K562 (cell line): ENCODE results near the gene GARIN5B. TPM values are rescaled to one million over a fixed set of nuclear protein-coding genes. Genes with fewer than 3 reads are reported as not detected.

ENCODE experiments used
- CREBBP ChIP-seq: IDR thresholded peaks from one replicate; pipeline ENCODE4 v1.6.1; 2012; ENCODE audit warnings: low read depth, mild to moderate bottlenecking, control low read depth, inconsistent platforms, low read length
- ELF2 ChIP-seq: fragments of 250-450 bp; sonication (Bioruptor Pico); IDR thresholded peaks from 2 replicates; pipeline ENCODE4 v1.5.0; 2021; ENCODE audit warnings: mild to moderate bottlenecking
- FOXK1 ChIP-seq: sonication (generic); formaldehyde crosslinking; IDR thresholded peaks from 2 replicates; pipeline ENCODE4 v1.8.0; 2022; ENCODE audit warnings: missing genetic modification reagents, mild to moderate bottlenecking, borderline replicate concordance
- PRMT5 ChIP-seq: sonication (generic); formaldehyde crosslinking; IDR thresholded peaks from 2 replicates; pipeline ENCODE4 v1.5.0; 2020; ENCODE audit warnings: missing genetic modification reagents
- TSC22D4 ChIP-seq: fragments of 450-650 bp; IDR thresholded peaks from 2 replicates; pipeline ENCODE4 v1.6.1; 2016; ENCODE audit warnings: missing genetic modification characterization, missing biosample characterization, control low read depth
- polyA plus RNA-seq, 8 experiments: library from polyadenylated mRNA; depleted of rRNA in 4 of 8; stranded (reverse) in 5 of 8; unstranded in 3 of 8; fragments of >200 nt; fragmentation: Nextera tagmentation in 2 of 8; fragmentation: Illumina TruSeq in 1 of 8; extraction: Ambion mirVana in 2 of 8; extraction: Trizol in 1 of 8; gene quantifications; 2 replicates each; pipeline versions ENCODE4 v1.2.1 to v1.2.3, GENCODE V29; 2011 to 2014; ENCODE audit warnings: inconsistent platforms in 1 of 8, missing spikeins in 1 of 8
- total RNA-seq, 7 experiments: library from RNA; depleted of rRNA in 6 of 7; stranded (reverse); fragments of >200 nt in 6 of 7; fragmentation: Illumina TruSeq in 2 of 7; extraction: Trizol in 2 of 7; gene quantifications; 2 replicates each; pipeline versions ENCODE4 v1.2.1 to v1.2.3, GENCODE V29; 2011 to 2021; ENCODE audit warnings: low replicate concordance in 1 of 7
- TF ChIP-seq, protein P1 (sequence below): IDR thresholded peaks from 2 replicates; pipeline ENCODE4 v1.6.1; 2011; ENCODE audit warnings: borderline replicate concordance, low read depth, mild to moderate bottlenecking, moderate library complexity, low read length; ENCODE audit not compliant: insufficient read depth, poor library complexity, severe bottlenecking
- TF ChIP-seq, protein P2 (sequence below): sonication (generic); formaldehyde crosslinking; IDR thresholded peaks from 2 replicates; pipeline ENCODE4 v1.8.0; 2022; ENCODE audit warnings: mild to moderate bottlenecking, low read depth, missing genetic modification reagents
- TF ChIP-seq, protein P3 (sequence below): sonication (generic); formaldehyde crosslinking; IDR thresholded peaks from 2 replicates; pipeline ENCODE4 v1.8.0; 2022; ENCODE audit warnings: missing genetic modification reagents, mild to moderate bottlenecking, moderate library complexity, borderline replicate concordance
- TF ChIP-seq, protein P4 (sequence below): fragments of 450-650 bp; conservative IDR thresholded peaks from 2 replicates; pipeline ENCODE4 v1.6.1; 2016; ENCODE audit warnings: missing genetic modification characterization, low read depth, mild to moderate bottlenecking, missing compliant biosample characterization, moderate library complexity
- TF ChIP-seq, protein P5 (sequence below): fragments of 450-650 bp; IDR thresholded peaks from 2 replicates; pipeline ENCODE4 v1.6.1; 2016; ENCODE audit warnings: low read depth

GARIN5B gene
- total and polyA plus RNA-seq, 9 of the 15 experiments (the other 6 are each of a cell fraction or from before 2014, with no cell fraction given) = not detected

DNA sequence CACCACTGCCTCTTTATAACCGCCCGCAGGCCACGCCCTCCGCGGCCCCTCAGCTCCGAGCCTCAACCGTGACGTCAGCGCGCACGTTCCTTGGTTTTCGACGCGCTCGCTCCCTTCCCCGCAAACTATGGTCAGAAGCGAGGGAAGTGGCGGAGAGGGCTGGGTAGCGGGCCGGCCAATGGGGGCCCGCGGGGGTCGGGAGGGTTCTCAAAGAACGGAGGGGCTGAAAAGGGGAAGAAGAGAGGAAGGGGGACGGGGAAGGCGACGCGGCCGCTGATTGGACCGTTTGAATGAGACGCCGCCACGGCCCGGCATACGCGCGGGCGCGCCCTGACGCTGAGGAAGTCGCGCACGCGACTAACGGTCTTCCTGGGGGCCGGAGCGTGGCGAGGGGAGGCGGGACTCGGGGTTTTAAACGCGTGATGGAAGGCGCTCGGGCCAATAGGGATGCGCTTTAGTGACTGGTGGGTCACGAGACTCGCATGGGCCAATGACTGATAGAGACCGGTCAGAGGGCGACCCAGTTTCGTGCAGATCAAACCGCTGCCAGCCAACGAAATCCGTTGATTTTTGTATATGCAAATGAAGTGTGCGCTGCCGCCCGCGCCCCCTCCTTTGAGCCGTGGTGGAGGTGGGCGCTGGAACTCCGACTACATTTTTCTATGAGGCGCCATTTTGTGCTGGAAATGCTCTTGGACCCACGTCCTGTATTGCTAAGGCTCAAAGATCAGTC is 44.9 kb upstream of the GARIN5B start (continued):
- TF ChIP-seq, protein P1, sequence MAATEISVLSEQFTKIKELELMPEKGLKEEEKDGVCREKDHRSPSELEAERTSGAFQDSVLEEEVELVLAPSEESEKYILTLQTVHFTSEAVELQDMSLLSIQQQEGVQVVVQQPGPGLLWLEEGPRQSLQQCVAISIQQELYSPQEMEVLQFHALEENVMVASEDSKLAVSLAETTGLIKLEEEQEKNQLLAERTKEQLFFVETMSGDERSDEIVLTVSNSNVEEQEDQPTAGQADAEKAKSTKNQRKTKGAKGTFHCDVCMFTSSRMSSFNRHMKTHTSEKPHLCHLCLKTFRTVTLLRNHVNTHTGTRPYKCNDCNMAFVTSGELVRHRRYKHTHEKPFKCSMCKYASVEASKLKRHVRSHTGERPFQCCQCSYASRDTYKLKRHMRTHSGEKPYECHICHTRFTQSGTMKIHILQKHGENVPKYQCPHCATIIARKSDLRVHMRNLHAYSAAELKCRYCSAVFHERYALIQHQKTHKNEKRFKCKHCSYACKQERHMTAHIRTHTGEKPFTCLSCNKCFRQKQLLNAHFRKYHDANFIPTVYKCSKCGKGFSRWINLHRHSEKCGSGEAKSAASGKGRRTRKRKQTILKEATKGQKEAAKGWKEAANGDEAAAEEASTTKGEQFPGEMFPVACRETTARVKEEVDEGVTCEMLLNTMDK = no peak
- TF ChIP-seq, protein P2, sequence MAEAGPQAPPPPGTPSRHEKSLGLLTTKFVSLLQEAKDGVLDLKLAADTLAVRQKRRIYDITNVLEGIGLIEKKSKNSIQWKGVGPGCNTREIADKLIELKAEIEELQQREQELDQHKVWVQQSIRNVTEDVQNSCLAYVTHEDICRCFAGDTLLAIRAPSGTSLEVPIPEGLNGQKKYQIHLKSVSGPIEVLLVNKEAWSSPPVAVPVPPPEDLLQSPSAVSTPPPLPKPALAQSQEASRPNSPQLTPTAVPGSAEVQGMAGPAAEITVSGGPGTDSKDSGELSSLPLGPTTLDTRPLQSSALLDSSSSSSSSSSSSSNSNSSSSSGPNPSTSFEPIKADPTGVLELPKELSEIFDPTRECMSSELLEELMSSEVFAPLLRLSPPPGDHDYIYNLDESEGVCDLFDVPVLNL (CRISPR knock-in tag) = peak; percentile 96
- TF ChIP-seq, protein P3, sequence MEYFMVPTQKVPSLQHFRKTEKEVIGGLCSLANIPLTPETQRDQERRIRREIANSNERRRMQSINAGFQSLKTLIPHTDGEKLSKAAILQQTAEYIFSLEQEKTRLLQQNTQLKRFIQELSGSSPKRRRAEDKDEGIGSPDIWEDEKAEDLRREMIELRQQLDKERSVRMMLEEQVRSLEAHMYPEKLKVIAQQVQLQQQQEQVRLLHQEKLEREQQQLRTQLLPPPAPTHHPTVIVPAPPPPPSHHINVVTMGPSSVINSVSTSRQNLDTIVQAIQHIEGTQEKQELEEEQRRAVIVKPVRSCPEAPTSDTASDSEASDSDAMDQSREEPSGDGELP (CRISPR knock-in tag) = peak; percentile 91
- TF ChIP-seq ELF2 (CRISPR knock-in tag) (no peak), CREBBP (no peak), FOXK1 (no peak), PRMT5 (CRISPR knock-in tag) (no peak), TSC22D4 (tag) (no peak)
- TF ChIP-seq, protein P4, sequence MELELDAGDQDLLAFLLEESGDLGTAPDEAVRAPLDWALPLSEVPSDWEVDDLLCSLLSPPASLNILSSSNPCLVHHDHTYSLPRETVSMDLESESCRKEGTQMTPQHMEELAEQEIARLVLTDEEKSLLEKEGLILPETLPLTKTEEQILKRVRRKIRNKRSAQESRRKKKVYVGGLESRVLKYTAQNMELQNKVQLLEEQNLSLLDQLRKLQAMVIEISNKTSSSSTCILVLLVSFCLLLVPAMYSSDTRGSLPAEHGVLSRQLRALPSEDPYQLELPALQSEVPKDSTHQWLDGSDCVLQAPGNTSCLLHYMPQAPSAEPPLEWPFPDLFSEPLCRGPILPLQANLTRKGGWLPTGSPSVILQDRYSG (tag) = 0 out of 2 replicates have a peak, but pooled peaks have one; percentile 29
- TF ChIP-seq, protein P5, sequence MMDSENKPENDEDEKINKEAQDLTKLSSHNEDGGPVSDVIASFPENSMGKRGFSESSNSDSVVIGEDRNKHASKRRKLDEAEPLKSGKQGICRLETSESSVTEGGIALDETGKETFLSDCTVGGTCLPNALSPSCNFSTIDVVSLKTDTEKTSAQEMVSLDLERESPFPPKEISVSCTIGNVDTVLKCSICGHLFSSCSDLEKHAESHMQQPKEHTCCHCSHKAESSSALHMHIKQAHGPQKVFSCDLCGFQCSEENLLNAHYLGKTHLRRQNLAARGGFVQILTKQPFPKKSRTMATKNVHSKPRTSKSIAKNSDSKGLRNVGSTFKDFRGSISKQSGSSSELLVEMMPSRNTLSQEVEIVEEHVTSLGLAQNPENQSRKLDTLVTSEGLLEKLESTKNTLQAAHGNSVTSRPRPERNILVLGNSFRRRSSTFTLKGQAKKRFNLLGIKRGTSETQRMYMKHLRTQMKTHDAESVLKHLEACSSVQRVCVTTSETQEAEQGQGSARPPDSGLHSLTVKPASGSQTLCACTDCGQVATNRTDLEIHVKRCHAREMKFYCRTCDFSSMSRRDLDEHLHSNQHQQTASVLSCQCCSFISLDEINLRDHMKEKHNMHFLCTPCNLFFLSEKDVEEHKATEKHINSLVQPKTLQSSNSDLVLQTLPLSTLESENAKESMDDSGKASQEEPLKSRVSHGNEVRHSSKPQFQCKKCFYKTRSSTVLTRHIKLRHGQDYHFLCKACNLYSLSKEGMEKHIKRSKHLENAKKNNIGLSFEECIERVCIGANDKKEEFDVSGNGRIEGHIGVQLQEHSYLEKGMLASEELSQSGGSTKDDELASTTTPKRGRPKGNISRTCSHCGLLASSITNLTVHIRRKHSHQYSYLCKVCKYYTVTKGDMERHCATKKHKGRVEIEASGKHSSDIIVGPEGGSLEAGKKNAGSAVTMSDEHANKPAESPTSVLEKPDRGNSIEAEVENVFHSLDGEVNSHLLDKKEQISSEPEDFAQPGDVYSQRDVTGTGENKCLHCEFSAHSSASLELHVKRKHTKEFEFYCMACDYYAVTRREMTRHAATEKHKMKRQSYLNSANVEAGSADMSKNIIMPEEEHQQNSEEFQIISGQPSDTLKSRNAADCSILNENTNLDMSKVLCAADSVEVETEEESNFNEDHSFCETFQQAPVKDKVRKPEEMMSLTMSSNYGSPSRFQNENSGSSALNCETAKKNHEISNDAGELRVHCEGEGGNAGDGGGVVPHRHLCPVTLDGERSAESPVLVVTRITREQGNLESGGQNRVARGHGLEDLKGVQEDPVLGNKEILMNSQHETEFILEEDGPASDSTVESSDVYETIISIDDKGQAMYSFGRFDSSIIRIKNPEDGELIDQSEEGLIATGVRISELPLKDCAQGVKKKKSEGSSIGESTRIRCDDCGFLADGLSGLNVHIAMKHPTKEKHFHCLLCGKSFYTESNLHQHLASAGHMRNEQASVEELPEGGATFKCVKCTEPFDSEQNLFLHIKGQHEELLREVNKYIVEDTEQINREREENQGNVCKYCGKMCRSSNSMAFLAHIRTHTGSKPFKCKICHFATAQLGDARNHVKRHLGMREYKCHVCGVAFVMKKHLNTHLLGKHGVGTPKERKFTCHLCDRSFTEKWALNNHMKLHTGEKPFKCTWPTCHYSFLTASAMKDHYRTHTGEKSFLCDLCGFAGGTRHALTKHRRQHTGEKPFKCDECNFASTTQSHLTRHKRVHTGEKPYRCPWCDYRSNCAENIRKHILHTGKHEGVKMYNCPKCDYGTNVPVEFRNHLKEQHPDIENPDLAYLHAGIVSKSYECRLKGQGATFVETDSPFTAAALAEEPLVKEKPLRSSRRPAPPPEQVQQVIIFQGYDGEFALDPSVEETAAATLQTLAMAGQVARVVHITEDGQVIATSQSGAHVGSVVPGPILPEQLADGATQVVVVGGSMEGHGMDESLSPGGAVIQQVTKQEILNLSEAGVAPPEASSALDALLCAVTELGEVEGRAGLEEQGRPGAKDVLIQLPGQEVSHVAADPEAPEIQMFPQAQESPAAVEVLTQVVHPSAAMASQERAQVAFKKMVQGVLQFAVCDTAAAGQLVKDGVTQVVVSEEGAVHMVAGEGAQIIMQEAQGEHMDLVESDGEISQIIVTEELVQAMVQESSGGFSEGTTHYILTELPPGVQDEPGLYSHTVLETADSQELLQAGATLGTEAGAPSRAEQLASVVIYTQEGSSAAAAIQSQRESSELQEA = no peak
